ENCODE results near the gene TUBGCP6.

Gene TUBGCP6

GRCh38 chr22:50167689-50168489 is 76.9 kb downstream of the TUBGCP6 start:
- DNase-seq (ENCODE audit: low spot score) = no peak

All from NAMALWA (cell line).